OCI-LY1 (cell line): ENCODE measurements around the gene KCNJ3.

Experiments
- H2AFZ ChIP-seq: fragments of 200-600 bp; sonication (generic), shearing (Covaris generic); 2 replicates; pipeline ENCODE4 v1.6.0; 2014; ENCODE audit warnings: antibody characterized with exemption, mild to moderate bottlenecking, low read length
- H3F3A ChIP-seq: fragments of 200-600 bp; sonication (generic), shearing (Covaris generic); 2 replicates; pipeline ENCODE4 v1.6.0; 2014; ENCODE audit warnings: mild to moderate bottlenecking, antibody characterized with exemption, low read length, moderate library complexity; ENCODE audit not compliant: insufficient read depth
- H3K27ac ChIP-seq: fragments of 200-600 bp; sonication (generic); 2 replicates; pipeline ENCODE4 v1.5.1; 2014; ENCODE audit warnings: low read length, mixed run types, mild to moderate bottlenecking, low read depth; ENCODE audit not compliant: poor library complexity, severe bottlenecking
- H3K27me3 ChIP-seq: fragments of 200-600 bp; sonication (generic); 2 replicates; pipeline ENCODE4 v1.6.0; 2014; ENCODE audit warnings: antibody characterized with exemption, mild to moderate bottlenecking, low read length, moderate library complexity; ENCODE audit not compliant: insufficient read depth
- H3K36me3 ChIP-seq: fragments of 200-600 bp; sonication (generic); 2 replicates; pipeline ENCODE4 v1.6.1; 2014; ENCODE audit warnings: mild to moderate bottlenecking, antibody characterized with exemption, low read length, moderate library complexity, mixed read lengths; ENCODE audit not compliant: insufficient read depth
- H3K4me1 ChIP-seq: fragments of 200-600 bp; sonication (generic); 2 replicates; pipeline ENCODE4 v1.5.1; 2014; ENCODE audit warnings: mild to moderate bottlenecking, low read length, moderate library complexity; ENCODE audit not compliant: insufficient read depth, severe bottlenecking
- H3K4me2 ChIP-seq: fragments of 200-600 bp; sonication (generic), shearing (Covaris generic); 2 replicates; pipeline ENCODE4 v1.6.1; 2014; ENCODE audit warnings: low read length
- H3K4me3 ChIP-seq: fragments of 200-600 bp; sonication (generic); 2 replicates; pipeline ENCODE4 v1.5.1; 2014; ENCODE audit warnings: low read length, low read depth, mild to moderate bottlenecking, mixed read lengths; ENCODE audit not compliant: poor library complexity, severe bottlenecking
- H3K79me2 ChIP-seq: fragments of 200-600 bp; shearing (Covaris generic); 2 replicates; pipeline ENCODE4 v1.6.1; 2016; ENCODE audit warnings: mixed run types, low read length, mixed read lengths; ENCODE audit not compliant: insufficient read depth
- H3K9ac ChIP-seq: fragments of 200-600 bp; sonication (generic), shearing (Covaris generic); 2 replicates; pipeline ENCODE4 v1.6.1; 2014; ENCODE audit warnings: mild to moderate bottlenecking, low read length, mixed read lengths
- H3K9me2 ChIP-seq: fragments of 200-600 bp; sonication (generic), shearing (Covaris generic); 2 replicates; pipeline ENCODE4 v1.6.1; 2014; ENCODE audit warnings: low read depth, mild to moderate bottlenecking, low read length, mixed read lengths
- H3K9me3 ChIP-seq: fragments of 200-600 bp; shearing (Covaris generic); 2 replicates; pipeline ENCODE4 v1.6.1; 2014; ENCODE audit warnings: low read length, mixed read lengths
- H4K20me1 ChIP-seq: fragments of 200-600 bp; sonication (generic), shearing (Covaris generic); 2 replicates; pipeline ENCODE4 v1.6.0; 2016; ENCODE audit warnings: mild to moderate bottlenecking, low read length; ENCODE audit not compliant: insufficient read depth
- EZH2 ChIP-seq: fragments of 200-600 bp; sonication (generic), shearing (Covaris generic); IDR thresholded peaks from 2 replicates; pipeline ENCODE4 v1.8.0; 2017; ENCODE audit warnings: borderline replicate concordance, mixed run types, mild to moderate bottlenecking, antibody characterized with exemption, low read length, moderate library complexity, mixed read lengths
- TF ChIP-seq, protein P1 (sequence below): fragments of 200-600 bp; sonication (generic), shearing (Covaris generic); IDR thresholded peaks from 2 replicates; pipeline ENCODE4 v1.5.1; 2017; ENCODE audit warnings: mild to moderate bottlenecking, antibody characterized with exemption, low read length, moderate library complexity, mixed read lengths

Gene KCNJ3

DNA sequence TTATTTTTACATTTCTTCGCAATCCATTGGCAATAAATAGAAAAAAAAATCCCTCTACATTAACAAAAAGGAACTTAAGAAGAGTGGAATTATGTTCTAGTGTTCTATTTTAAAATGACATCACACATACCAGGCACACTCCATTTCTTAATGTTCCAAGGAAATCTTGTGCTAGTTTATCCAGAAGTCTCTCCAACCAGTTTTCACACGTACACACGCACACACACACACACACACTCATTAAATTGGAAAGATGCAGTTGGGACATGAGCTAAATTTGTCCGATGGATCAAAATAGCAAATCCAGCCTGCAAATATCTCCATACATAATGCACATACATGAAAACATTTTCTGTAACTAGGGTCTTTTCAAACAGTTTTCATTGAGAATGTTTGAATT, 78.3 kb downstream of the KCNJ3 start:
- no peaks in the 10 kb centered on the region for H3K9me2 ChIP-seq
- H3K4me1 ChIP-seq, result no peaks in the 10 kb centered on the region
- no peaks in the 10 kb centered on the region for H3K9me3 ChIP-seq
- H4K20me1 ChIP-seq, result no peaks in the 10 kb centered on the region
- H3K27me3 ChIP-seq, result no peaks in the 10 kb centered on the region
- no peaks in the 10 kb centered on the region for H3F3A ChIP-seq
- no peaks in the 10 kb centered on the region for H3K36me3 ChIP-seq
- H3K4me3 ChIP-seq, result no peak overlapping the region
- no peak overlapping the region for H3K27ac ChIP-seq
- no peak for TF ChIP-seq EZH2
- TF ChIP-seq, protein P1, sequence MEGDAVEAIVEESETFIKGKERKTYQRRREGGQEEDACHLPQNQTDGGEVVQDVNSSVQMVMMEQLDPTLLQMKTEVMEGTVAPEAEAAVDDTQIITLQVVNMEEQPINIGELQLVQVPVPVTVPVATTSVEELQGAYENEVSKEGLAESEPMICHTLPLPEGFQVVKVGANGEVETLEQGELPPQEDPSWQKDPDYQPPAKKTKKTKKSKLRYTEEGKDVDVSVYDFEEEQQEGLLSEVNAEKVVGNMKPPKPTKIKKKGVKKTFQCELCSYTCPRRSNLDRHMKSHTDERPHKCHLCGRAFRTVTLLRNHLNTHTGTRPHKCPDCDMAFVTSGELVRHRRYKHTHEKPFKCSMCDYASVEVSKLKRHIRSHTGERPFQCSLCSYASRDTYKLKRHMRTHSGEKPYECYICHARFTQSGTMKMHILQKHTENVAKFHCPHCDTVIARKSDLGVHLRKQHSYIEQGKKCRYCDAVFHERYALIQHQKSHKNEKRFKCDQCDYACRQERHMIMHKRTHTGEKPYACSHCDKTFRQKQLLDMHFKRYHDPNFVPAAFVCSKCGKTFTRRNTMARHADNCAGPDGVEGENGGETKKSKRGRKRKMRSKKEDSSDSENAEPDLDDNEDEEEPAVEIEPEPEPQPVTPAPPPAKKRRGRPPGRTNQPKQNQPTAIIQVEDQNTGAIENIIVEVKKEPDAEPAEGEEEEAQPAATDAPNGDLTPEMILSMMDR, result no peak
- no peak overlapping the region for H3K9ac ChIP-seq
- no peak overlapping the region for H3K4me2 ChIP-seq
- H2AFZ ChIP-seq, result no peak overlapping the region
- no peaks in the 10 kb centered on the region for H3K79me2 ChIP-seq

DNA sequence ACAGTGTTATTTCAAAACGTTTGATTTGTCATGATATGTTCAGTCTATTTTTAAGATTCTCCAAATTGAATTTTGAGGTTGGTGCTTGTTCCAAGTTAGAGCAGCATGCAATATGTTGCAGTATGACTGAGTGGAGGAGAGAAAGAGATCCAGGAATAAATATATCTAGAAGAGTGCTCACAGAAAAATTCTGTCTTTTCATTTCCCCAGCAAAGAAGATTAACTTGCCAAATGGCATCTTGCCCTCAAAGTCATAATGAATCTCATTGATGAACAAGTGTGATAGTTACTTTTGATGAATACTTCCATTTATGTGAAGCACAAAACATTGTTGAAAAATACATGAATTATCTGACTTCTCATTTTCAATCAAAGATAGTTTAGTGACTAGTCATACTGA, 95.9 kb downstream of the KCNJ3 start:
- TF ChIP-seq EZH2, result no peak
- TF ChIP-seq, protein P1, result no peak
- H3F3A ChIP-seq, result no peaks in the 10 kb centered on the region
- H3K4me1 ChIP-seq, result peaks cover 5% of the 10 kb centered on the region
- no peaks in the 10 kb centered on the region for H3K9me2 ChIP-seq
- H3K9me3 ChIP-seq, result no peaks in the 10 kb centered on the region
- H4K20me1 ChIP-seq, result no peaks in the 10 kb centered on the region
- H3K27me3 ChIP-seq, result no peaks in the 10 kb centered on the region
- H3K4me3 ChIP-seq, result no peak overlapping the region
- no peak overlapping the region for H3K4me2 ChIP-seq
- no peaks in the 10 kb centered on the region for H3K79me2 ChIP-seq
- no peak overlapping the region for H3K27ac ChIP-seq
- no peak overlapping the region for H3K9ac ChIP-seq
- H3K36me3 ChIP-seq, result no peaks in the 10 kb centered on the region
- no peak overlapping the region for H2AFZ ChIP-seq

DNA sequence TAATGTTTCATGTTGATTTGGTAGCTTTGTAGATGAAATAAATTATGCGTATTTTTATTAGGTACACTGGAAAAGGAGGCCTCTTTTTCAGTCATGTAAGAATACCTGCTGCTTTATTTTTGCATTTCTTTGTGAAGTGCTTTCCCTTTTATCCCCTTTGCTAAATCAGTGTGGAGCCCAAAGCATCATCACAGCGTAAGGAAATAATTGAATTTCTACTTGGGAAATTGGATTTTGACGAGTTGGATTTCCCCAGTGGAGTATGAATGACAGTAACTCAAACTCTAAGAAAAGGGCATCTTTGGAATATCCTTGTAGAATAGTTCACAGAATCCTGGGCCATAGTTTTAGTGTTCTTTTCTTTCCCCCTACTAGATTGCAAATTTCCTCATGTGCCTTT, 97.2 kb downstream of the KCNJ3 start:
- no peaks in the 10 kb centered on the region for H3F3A ChIP-seq
- no peaks in the 10 kb centered on the region for H3K36me3 ChIP-seq
- no peaks in the 10 kb centered on the region for H3K9me2 ChIP-seq
- no peak overlapping the region for H3K4me3 ChIP-seq
- no peaks in the 10 kb centered on the region for H3K9me3 ChIP-seq
- no peaks in the 10 kb centered on the region for H3K27me3 ChIP-seq
- H3K4me2 ChIP-seq, result no peak overlapping the region
- no peak overlapping the region for H3K27ac ChIP-seq
- no peaks in the 10 kb centered on the region for H4K20me1 ChIP-seq
- H2AFZ ChIP-seq, result no peak overlapping the region
- no peaks in the 10 kb centered on the region for H3K79me2 ChIP-seq
- TF ChIP-seq, protein P1, result no peak
- no peak for TF ChIP-seq EZH2
- peaks cover 5% of the 10 kb centered on the region for H3K4me1 ChIP-seq
- no peak overlapping the region for H3K9ac ChIP-seq
